Vagina (tissue), 2 donors: ENCODE data around the gene ANAPC2.

Experiments
- POLR2AphosphoS5 ChIP-seq, 2 donors: sonication (generic); formaldehyde crosslinking; IDR thresholded peaks; one replicate each; pipeline ENCODE4 v1.9.0; 2017; ENCODE audit warnings: antibody characterized with exemption in 2 of 2, mild to moderate bottlenecking in 2 of 2, low read depth in 1 of 2; ENCODE audit not compliant: insufficient read depth in 1 of 2
- TF ChIP-seq, protein P1 (sequence below), 3 experiments: fragments of 450-650 bp in 2 of 3; fragments of 200-600 bp in 1 of 3; sonication (generic) in 1 of 3; IDR thresholded peaks; one replicate each; pipeline ENCODE4 v1.5.1; 2017 to 2019; ENCODE audit warnings: antibody characterized with exemption in 3 of 3, mild to moderate bottlenecking in 2 of 3, moderate library complexity in 2 of 3

DNA sequence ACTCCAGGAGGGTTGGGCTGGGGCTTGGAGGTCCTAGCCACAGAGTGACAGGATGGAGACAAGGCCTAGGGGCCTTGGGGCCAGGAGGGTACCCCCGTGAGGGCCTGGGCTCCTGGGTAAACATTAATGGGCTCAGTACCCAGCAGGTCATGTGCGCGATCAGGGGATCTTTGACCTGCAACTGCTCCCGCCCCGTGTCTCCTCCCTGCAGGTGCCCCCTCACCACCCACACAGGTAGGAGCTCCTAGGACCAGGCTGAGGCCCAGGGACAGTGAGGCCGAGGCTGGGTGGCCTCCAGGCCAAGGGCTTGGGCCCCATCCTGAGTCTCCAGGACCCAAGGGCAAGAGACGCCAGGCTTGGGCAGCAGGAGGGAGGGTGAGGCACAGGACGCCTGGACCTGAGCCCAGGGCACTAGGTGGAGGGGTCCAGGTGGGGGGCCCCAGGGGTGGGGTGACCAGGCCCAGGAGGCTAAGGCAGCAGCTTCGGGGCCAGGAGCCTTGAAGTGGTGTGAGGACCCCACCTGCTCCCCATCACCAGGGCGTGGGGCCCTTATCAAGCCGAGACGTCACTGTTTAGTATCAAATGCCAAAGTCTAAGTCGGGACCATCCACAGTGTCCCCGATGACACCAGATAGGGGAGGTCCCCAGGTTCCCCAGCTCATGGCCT, 42.5 kb upstream of the ANAPC2 start, which contains the start of gene SLC34A3:
- TF ChIP-seq, protein P1, sequence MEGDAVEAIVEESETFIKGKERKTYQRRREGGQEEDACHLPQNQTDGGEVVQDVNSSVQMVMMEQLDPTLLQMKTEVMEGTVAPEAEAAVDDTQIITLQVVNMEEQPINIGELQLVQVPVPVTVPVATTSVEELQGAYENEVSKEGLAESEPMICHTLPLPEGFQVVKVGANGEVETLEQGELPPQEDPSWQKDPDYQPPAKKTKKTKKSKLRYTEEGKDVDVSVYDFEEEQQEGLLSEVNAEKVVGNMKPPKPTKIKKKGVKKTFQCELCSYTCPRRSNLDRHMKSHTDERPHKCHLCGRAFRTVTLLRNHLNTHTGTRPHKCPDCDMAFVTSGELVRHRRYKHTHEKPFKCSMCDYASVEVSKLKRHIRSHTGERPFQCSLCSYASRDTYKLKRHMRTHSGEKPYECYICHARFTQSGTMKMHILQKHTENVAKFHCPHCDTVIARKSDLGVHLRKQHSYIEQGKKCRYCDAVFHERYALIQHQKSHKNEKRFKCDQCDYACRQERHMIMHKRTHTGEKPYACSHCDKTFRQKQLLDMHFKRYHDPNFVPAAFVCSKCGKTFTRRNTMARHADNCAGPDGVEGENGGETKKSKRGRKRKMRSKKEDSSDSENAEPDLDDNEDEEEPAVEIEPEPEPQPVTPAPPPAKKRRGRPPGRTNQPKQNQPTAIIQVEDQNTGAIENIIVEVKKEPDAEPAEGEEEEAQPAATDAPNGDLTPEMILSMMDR (IDR thresholded peaks at IDR 0.05): no peak
- TF ChIP-seq POLR2AphosphoS5 (IDR thresholded peaks at IDR 0.05; ENCODE audit: insufficient read depth in 1 of 2, low read depth in 1 of 2): no peak
